ENCODE data around the gene PLEKHA8. TPM values are rescaled to one million over a fixed set of nuclear protein-coding genes. Genes with fewer than 3 reads are reported as not detected.

Gene PLEKHA8
- total RNA-seq, 2 experiments from 2014 or later, result 11.0 to 31.7 TPM

- no peak overlapping the region for H3K27ac ChIP-seq (ENCODE audit: low read depth, low read length, poor library complexity, severe bottlenecking)
- H4K20me1 ChIP-seq (ENCODE audit: insufficient read depth, low read length), result no peaks in the 10 kb centered on the region
- H3K36me3 ChIP-seq (ENCODE audit: insufficient read depth, low read length), result peaks cover 10% of the 10 kb centered on the region; the same call in 1 of the 2 replicates
- ChIA-PET POLR2A (interaction anchor here (0.6 to 1.0 kb wide), 5 partner anchors 24 to 803 kb away, joined by 3 to 4 read pairs (median 3); no protein-coding TSS in a partner anchor), CTCF (ENCODE audit: unreplicated experiment) (no interaction called here)
- TF ChIP-seq EZH2phosphoT487 (IDR thresholded peaks at IDR 0.05; ENCODE audit: borderline replicate concordance, low read depth, low read length) (no peak), CTCF (conservative IDR thresholded peaks at IDR 0.05; ENCODE audit: low read length) (no peak)
- BruUV-seq (replicated peaks), result no TSS peak
- peaks cover 31% of the 10 kb centered on the region for H3K4me1 ChIP-seq (ENCODE audit: insufficient read depth, low read length, poor library complexity, severe bottlenecking)
- no peak overlapping the region for H2AFZ ChIP-seq (ENCODE audit: low read length)
- H3K4me2 ChIP-seq (ENCODE audit: low read length), result no peak overlapping the region
- H3K79me2 ChIP-seq (ENCODE audit: insufficient read depth, low read depth, low read length), result no peaks in the 10 kb centered on the region
- no peak overlapping the region for H3K4me3 ChIP-seq (ENCODE audit: low read depth, low read length, poor library complexity, severe bottlenecking)
- peaks cover 32% of the 10 kb centered on the region for H3K9me3 ChIP-seq (ENCODE audit: low read length)
- H3K9me2 ChIP-seq (ENCODE audit: insufficient read depth, low read length), result no peaks in the 10 kb centered on the region
- no peak for DNase-seq (ENCODE audit: low spot score)
- intact Hi-C loops (cut with micrococcal nuclease; ENCODE audit: unreplicated experiment), result loop anchor here (5.0 kb wide), 1 partner anchor 126 kb away; the partner anchor contains the start of gene SCRN1
Observed at GRCh38 chr7:30113144-30113543, 84.9 kb downstream of the PLEKHA8 start.

DNA sequence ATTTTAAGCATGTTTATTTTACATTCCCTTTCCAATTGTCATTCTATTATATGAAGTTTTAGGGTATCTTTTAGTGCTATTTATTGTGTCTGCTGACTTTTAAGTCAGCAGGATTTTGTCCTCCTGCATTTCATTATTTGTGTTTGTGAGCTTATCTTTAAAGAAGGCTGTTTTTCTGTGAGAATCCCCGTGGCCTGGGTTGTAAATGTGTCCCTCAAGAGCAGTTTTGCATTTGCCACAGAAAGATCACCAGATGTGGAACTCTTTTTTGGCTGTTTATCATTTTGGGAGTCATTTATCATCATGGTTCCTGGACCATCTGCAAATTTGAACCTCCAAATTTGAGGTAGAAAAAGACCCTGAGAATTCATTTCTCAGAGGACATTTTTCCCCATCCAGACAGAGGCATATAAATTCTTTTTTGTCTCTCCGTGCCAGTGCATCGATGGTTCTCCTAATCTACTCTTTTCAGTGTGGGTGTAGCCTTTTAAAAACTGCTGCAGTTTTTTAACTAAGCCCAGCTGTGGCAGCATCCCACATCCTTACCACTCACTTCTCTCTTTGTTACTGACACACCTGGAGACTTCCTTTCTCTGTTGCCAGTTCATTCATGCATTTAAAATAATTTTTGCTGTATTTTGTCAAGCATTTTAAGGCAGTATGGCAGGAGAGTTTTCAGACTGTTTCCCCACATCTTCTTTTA lies 86.5 kb downstream of the PLEKHA8 start:
- H3K27ac ChIP-seq (ENCODE audit: low read depth, low read length, poor library complexity, severe bottlenecking), result peak overlapping the region; percentile 86
- intact Hi-C loops (cut with micrococcal nuclease; ENCODE audit: unreplicated experiment), result loop anchor here (5.0 kb wide), 2 partner anchors 87 to 127 kb away; partner anchors contain the start of genes FKBP14, PLEKHA8 and SCRN1
- CTCF ChIA-PET (ENCODE audit: unreplicated experiment), result no interaction called here

More for the DNA sequence above, 86.5 kb downstream of the PLEKHA8 start:
- Histone ChIP-seq H2AFZ (ENCODE audit: low read length) (peak overlapping the region; percentile 29; the same call in 1 of the 2 replicates), H3K4me3 (ENCODE audit: low read depth, low read length, poor library complexity, severe bottlenecking) (peak overlapping the region; percentile 40), H3K4me2 (ENCODE audit: low read length) (peak overlapping the region; percentile 67), H3K4me1 (ENCODE audit: insufficient read depth, low read length, poor library complexity, severe bottlenecking) (peaks cover 33% of the 10 kb centered on the region), H3K9me2 (ENCODE audit: insufficient read depth, low read length) (no peaks in the 10 kb centered on the region), H3K36me3 (ENCODE audit: insufficient read depth, low read length) (peaks cover 10% of the 10 kb centered on the region; the same call in 1 of the 2 replicates), H3K79me2 (ENCODE audit: insufficient read depth, low read depth, low read length) (no peaks in the 10 kb centered on the region), H3K9me3 (ENCODE audit: low read length) (peaks cover 32% of the 10 kb centered on the region; the same call in 1 of the 2 replicates), H4K20me1 (ENCODE audit: insufficient read depth, low read length) (no peaks in the 10 kb centered on the region)
- POLR2A ChIA-PET, result interaction anchor here (0.6 to 1.0 kb wide), 3 partner anchors 156 to 637 kb away, joined by 3 read pairs; partner anchors contain the start of gene INMT
- DNase-seq (ENCODE audit: low spot score), result peak; percentile 88
- no TSS peak for BruUV-seq (replicated peaks)
- TF ChIP-seq EZH2phosphoT487 (IDR thresholded peaks at IDR 0.05; ENCODE audit: borderline replicate concordance, low read depth, low read length) (no peak), CTCF (conservative IDR thresholded peaks at IDR 0.05; ENCODE audit: low read length) (no peak)
